GM18507 (cell line): ENCODE results near the gene PAPPA2.

Experiments
- DNase-seq: peaks from one replicate; pipeline ENCODE4 v3.0.0; 2011; ENCODE audit warnings: low read depth; ENCODE audit not compliant: insufficient read length; ENCODE audit errors: extremely low spot score
- FAIRE-seq: peaks from 2 replicates; lab custom pipeline; 2011; peaks lifted over from hg19 to GRCh38; lab: Jason Lieb, UNC

PAPPA2 gene

GRCh38 chr1:176876966-176877515 is 414.1 kb downstream of the PAPPA2 start:
- no peak for FAIRE-seq

GRCh38 chr1:176877557-176877956 is 414.6 kb downstream of the PAPPA2 start:
- DNase-seq = no peak
- no peak for FAIRE-seq

More at GRCh38 chr1:176876966-176877515, 414.1 kb downstream of the PAPPA2 start:
- no peak for DNase-seq

GRCh38 chr1:176878750-176879536 is 416.0 kb downstream of the PAPPA2 start:
- no peak for DNase-seq

GRCh38 chr1:176879784-176880620 is 417.0 kb downstream of the PAPPA2 start:
- no peak for DNase-seq
- FAIRE-seq = no peak

More at GRCh38 chr1:176878750-176879536, 416.0 kb downstream of the PAPPA2 start:
- FAIRE-seq = no peak

GRCh38 chr1:176880955-176881595 is 418.1 kb downstream of the PAPPA2 start:
- FAIRE-seq (peak; percentile 26), DNase-seq (no peak)

- no peak for DNase-seq
- FAIRE-seq = no peak
Observed at GRCh38 chr1:176884286-176884685, 421.3 kb downstream of the PAPPA2 start.

- DNase-seq (no peak), FAIRE-seq (no peak)
Observed at GRCh38 chr1:176884911-176885310, 421.9 kb downstream of the PAPPA2 start.

GRCh38 chr1:176885341-176885740 is 422.4 kb downstream of the PAPPA2 start:
- FAIRE-seq = no peak

GRCh38 chr1:176885751-176886150 is 422.8 kb downstream of the PAPPA2 start:
- no peak for FAIRE-seq
- no peak for DNase-seq

More at GRCh38 chr1:176885341-176885740, 422.4 kb downstream of the PAPPA2 start:
- no peak for DNase-seq

GRCh38 chr1:176888471-176889032 is 425.6 kb downstream of the PAPPA2 start:
- FAIRE-seq = no peak

GRCh38 chr1:176893625-176894352 is 430.8 kb downstream of the PAPPA2 start:
- DNase-seq = no peak
- FAIRE-seq = no peak

More at GRCh38 chr1:176888471-176889032, 425.6 kb downstream of the PAPPA2 start:
- no peak for DNase-seq

GRCh38 chr1:176894450-176894849 is 431.5 kb downstream of the PAPPA2 start:
- DNase-seq = no peak

More at GRCh38 chr1:176894450-176894849, 431.5 kb downstream of the PAPPA2 start:
- FAIRE-seq = no peak
